ENCODE data around the gene SCAI.

GRCh38 chr9:125189361-125190289, 46.3 kb upstream of the SCAI start, which contains the start of gene PPP6C:
- TF ChIP-seq, protein P1, sequence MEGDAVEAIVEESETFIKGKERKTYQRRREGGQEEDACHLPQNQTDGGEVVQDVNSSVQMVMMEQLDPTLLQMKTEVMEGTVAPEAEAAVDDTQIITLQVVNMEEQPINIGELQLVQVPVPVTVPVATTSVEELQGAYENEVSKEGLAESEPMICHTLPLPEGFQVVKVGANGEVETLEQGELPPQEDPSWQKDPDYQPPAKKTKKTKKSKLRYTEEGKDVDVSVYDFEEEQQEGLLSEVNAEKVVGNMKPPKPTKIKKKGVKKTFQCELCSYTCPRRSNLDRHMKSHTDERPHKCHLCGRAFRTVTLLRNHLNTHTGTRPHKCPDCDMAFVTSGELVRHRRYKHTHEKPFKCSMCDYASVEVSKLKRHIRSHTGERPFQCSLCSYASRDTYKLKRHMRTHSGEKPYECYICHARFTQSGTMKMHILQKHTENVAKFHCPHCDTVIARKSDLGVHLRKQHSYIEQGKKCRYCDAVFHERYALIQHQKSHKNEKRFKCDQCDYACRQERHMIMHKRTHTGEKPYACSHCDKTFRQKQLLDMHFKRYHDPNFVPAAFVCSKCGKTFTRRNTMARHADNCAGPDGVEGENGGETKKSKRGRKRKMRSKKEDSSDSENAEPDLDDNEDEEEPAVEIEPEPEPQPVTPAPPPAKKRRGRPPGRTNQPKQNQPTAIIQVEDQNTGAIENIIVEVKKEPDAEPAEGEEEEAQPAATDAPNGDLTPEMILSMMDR (conservative IDR thresholded peaks at IDR 0.05; ENCODE audit: low read depth, low read length) = peak; percentile 87
- TF ChIP-seq CHD1 (IDR thresholded peaks at IDR 0.05; ENCODE audit: low read depth, low read length) = 0 out of 2 replicates have a peak, but pooled peaks have one; percentile 18
- no peak for TF ChIP-seq MAFK (IDR thresholded peaks at IDR 0.05; ENCODE audit: low read depth, low read length)
- peak; percentile 78 for TF ChIP-seq POLR2A (IDR thresholded peaks at IDR 0.05; ENCODE audit: low read depth, low read length)
- TF ChIP-seq USF2 (IDR thresholded peaks at IDR 0.05; ENCODE audit: low read depth, low read length) = peak; percentile 21; the same call in 1 of the 2 replicates
- peak; percentile 39 for TF ChIP-seq RAD21 (IDR thresholded peaks at IDR 0.05; ENCODE audit: low read length)
- TF ChIP-seq MAZ (IDR thresholded peaks at IDR 0.05; ENCODE audit: borderline replicate concordance, low read depth, low read length) = peak; percentile 78
- TF ChIP-seq MXI1 (IDR thresholded peaks at IDR 0.05; ENCODE audit: borderline replicate concordance, low read depth, low read length) = no peak
